Embryonic facial prominence (tissue), 1 donor: ENCODE measurements around the gene TRDMT1.

ENCODE experiments used
- DNase-seq: peaks from one replicate; pipeline ENCODE4 v3.0.0-alpha.2; 2016; ENCODE audit errors: extremely low spot score

The TRDMT1 gene

DNA sequence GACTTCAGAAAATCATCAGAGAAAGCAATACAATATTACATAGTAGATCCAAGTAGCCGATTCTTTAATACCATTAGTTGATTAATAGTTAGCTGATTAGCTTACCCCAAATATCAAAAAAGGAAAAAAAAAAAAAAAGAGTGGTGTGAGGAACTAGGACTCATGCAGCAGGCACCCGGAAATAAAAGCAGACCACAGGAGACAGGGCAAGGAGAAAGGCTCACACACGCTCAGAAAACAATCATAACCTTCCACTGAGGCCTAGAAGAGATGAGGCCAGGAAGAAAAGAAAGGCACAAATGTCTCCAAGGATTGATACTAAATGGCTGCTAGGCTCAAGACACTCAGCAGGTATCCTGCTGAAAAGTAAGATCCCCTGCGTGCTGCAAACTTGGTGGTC is 25.9 kb downstream of the TRDMT1 start:
- no peak for DNase-seq

DNA sequence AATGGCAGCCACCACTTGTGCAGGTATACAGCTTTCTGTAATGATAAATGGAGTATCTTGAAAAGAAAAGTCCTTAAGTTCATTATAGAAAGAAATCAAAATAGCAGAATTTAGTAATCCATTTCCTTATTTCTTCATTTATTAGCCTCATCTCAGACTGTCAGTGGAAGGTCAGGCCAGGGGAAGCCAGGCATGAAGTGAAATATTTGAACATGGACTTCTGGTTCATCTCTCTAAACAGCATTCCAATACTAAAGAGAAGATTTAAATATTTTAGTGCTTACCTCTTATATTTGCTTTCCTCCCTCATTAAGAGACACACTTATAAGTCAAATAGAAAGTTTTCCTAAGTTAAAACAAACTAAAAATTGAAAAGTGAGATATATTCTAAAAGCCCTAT is 26.8 kb downstream of the TRDMT1 start:
- DNase-seq = no peak

DNA sequence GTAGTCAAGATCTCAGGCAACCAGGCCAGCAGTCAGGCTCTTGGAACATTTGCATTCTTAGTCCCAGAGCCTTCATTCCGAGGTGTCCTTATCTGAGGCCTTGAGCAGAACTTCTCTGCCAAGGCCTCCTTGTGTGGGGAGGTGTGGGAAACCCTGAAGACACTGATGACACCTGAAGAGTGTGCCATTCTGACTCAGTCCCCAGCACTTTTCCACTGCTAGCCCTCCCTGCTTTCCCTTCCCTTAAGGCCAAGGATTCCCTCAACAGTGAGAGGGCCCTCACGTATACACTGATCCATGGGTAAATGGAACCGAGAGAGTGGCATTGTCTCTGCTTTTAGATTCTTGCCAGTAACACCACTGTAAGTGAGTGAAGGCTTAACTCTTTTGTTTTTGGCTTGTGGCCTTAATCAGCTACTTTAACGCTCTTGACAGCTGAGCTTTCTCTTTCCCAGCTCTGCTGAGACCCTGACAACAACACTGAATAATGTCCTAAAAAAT is 30.3 kb downstream of the TRDMT1 start:
- DNase-seq = no peak

DNA sequence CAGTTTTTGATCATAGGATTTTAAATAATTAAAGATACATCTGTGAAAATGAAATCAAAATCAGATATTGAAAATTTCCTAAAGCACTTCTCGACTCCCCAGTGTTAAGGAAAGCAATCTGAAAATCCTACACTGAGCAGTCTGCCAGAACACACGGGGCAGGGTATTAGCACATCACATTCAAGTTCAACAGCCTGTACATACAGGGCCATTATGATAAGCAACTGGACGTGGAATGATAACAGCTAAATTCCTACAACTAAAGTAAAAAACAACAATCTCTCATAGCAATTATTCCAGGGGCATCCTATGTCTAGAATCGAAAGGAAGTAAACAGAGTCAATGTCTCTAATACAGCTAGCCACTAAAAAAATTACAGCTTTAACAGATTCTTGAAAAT is 31.7 kb downstream of the TRDMT1 start:
- DNase-seq = no peak

DNA sequence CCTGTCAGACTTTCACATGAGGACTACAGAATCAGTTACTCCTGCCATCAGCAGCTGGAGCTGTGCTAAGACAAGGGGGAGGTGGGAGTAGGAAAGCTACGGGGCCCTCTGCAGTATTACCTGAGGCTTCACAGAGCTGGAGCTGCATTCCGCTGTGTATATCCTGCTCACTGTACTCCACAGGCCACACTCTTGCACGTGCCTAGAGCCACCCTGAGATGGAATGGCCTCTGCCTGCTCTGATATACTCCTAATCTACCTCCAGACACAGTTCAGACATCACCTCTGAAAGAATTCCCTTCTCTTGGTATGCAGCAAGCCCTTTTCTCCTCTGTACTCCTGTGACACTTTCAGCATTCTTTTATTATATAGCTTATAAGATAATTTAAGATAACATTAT is 34.8 kb downstream of the TRDMT1 start:
- DNase-seq = no peak

DNA sequence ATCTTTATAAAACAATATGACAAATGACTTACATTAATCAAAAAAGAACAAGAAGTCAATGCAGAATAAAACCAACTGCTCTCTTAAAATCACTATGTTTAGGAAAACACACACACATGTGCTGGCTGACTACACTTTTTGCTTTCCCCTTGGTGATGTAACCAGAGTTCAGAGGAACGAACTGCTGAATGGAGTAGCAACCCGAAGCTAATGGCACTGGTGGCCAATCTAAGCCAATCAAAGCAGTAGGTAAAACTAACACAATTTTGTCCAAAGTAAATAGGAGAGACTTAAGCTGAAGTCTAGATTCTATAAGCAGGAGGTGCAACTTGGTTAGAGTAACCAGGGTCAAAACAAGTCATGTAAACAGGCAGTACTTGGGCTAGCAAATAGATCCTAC is 38.6 kb downstream of the TRDMT1 start:
- DNase-seq = no peak

DNA sequence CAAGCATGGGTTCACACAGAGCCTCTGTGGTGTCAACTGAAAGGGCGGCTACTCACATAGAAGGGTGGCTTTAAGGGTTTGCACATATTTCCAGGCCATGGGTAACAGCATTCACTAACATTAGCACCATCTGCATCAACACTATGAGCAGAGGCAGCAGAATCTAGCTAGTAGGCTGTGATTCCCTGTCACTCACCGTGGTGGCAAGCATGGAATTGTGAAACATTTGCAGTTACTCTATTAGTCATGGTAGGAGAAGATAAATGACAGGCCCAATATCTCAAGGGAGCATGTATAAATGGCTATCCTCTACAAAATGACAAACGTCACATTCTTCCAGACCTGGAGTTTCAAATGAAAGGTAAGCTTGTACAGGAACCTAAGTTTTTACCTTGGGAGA is 39.7 kb downstream of the TRDMT1 start:
- DNase-seq = no peak

DNA sequence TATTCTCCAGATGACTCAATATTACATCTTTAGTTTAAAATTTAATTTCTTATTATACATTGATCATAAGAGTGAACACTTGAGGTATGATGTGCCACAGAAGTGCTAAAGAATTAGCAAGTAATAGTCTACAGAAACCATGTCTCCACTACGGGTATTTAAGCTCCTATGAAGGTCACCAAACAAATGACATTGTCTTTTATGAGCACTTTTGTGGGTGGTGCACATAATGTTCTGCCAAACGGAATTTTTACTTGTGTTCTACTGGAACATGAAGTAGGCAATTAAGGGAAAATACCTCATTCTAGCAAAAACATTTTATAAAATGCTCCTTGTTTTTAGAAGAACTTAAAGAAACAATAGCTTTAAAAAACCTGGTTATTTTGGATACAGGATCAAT is 44.4 kb downstream of the TRDMT1 start:
- DNase-seq = no peak

DNA sequence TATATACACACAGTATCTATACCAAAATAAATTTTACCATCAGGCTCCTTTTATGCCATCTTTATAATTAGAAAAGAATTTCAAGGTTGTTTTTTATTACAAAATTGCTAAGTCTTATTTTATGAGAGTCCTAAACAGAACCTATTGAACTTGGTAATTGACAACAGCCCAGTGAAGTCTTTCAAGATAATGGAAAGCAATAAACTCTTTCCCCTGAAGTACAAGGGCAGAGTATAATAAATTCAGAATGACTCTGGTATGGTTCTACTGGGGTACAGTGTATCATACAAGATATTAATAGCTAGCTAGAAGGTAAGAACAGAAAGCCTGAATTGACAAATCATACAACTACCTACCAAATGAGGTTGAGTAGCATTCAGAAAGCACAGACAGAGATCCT is 45.6 kb downstream of the TRDMT1 start:
- DNase-seq = no peak

DNA sequence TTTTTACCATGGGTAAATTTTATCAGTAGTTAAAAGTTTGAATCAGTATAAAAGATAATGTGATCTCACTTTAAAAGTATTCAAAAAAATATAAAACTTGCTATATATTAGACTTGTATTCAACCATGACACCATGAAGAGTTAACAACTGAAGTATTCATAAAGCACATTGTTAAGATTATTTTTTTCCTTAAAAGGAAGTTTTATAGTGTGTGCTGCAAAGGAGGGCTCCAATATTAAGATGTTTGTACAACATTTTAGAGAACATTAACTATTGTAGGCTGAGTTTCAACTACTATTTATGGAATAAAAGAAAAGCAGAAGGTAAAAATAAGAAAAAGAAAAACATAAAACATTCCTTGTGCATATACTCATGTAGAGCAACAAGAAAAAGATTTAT is 47.4 kb downstream of the TRDMT1 start:
- DNase-seq = no peak

DNA sequence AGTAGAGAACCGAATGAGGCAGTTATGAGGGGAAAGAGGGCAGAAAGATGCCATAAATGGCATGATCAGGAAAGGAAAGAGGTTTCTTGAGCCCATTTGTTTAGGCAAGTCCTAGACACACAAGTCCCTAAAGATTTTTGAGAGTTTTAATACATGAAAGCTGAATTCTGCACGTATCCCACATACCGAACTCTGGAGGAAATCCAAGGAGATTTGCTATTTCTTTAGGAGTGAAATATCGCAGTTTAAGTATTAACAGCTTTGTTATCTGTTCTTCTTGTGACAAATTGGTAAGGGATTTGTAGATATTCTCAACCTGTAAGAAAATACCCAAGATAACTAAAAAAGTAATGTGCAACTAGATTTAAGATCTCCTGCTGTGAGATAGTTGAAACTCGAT is 48.2 kb downstream of the TRDMT1 start:
- no peak for DNase-seq

DNA sequence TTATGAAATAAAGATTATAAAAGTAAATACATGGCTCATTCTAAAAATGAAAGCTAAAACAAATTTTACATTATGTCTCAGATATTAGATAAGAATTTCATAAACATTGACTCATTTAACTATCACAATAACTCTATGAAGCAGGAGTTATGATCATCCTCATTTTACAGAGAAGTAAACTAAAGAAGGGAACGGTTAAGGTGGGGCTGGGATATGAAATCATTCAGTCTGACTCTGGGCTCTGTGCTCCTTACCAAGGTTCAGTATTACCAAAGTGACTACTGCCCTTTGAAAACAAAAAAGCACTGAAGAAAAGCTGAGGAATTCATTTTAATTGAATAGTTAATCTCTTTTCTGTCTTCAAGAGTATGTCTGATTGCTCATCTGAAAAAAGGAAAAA is 49.8 kb downstream of the TRDMT1 start:
- no peak for DNase-seq

DNA sequence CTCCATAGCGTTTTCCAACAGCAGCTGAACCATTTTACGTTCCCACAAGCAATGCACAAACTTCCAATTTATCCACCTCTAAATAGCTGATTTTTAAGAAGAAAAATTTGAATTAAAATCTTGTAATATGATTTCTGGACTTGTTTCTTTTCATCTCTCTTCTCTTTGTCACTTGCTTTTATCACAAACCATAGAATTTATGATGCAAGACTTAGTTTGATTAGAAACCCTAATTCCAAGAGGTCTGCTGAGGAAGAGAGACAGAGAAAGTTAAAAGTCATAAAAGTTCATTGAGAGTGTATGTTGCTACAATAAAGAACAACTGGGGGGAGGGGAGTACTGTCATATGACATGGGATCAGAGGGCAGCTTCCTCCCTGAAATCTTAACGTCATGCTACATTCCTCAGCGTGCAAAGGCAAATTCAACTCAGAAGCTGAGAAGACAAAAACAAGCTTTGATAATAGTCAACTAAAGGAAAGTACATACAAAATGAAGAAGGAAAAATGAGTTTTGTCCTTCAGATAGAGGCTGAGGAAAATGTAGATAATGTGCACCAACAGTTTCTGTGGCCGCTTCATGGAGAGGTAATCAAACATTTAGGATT is 53.5 kb downstream of the TRDMT1 start:
- no peak for DNase-seq

DNA sequence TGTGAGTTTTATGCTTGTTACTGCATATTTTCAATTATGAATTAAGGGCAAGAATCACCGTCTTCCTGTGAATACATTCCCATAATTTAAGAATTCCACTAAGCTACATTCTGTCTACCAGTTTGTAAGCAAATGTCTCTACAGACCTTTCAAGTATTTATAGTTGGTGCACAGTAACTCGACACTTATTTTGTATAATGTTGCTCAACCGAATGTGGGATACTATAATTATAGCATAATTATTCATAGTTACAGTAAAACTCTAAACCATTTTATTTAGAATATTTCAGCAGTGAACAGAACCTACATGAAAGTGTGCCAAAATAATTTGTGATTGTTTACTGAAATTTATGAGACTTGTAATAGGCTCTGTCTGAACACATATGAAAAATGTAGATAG is 54.6 kb downstream of the TRDMT1 start:
- no peak for DNase-seq

DNA sequence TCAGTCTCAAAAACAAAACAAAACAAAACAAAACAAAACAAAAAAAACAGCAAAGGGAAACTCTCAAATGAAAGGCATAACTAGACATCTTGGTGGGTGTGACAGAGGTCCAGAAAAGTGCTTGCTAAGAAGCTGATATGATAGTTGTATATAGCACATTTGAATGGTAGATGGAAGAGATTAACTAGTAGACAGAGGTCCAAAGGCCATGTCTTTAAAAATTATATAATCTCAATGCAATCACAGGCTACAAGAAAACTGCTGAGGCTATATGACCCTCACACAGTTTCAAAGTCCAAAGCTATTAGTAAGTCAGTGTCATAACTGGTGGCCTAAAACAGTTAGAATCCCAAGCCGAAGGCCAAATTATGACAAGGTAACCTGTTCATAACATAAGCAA is 56.2 kb downstream of the TRDMT1 start:
- DNase-seq = no peak

DNA sequence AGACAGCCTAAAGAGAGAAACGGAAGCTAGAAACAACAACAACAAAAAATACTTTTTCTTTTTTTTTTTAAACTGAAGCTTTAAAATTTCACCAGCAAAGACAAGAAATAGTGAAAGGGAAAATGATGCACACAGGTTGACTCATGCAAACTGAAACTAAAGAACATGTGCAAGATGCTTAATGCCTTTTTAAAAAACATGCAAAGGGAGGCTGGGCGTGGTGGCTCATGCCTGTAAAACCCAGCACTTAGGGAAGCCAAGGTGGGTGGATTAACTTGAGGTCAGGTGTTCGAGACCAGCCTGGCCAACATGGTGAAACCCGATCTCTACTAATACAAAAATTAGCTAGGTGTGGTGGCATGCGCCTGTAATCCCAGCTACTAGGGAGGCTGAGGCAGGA is 56.7 kb downstream of the TRDMT1 start:
- DNase-seq = no peak

DNA sequence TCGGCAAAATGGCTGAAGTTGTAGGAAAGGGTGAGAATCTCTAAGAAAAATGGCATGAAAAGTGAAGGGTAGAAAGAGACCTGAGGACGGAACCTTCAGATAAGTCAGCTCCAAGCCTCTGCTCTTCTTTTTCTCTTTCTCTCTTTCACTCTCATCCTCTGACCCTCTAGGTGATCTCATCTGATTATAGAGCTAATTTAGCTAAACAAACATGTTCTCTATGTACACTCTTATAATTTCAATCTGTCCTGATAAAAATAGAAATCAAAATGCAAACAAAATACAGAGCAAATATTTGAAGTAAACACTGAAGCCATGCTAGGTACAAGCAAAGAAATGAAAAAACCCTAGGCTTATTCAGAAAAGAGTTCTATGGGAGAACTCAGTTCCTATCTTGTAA is 57.4 kb downstream of the TRDMT1 start:
- no peak for DNase-seq

DNA sequence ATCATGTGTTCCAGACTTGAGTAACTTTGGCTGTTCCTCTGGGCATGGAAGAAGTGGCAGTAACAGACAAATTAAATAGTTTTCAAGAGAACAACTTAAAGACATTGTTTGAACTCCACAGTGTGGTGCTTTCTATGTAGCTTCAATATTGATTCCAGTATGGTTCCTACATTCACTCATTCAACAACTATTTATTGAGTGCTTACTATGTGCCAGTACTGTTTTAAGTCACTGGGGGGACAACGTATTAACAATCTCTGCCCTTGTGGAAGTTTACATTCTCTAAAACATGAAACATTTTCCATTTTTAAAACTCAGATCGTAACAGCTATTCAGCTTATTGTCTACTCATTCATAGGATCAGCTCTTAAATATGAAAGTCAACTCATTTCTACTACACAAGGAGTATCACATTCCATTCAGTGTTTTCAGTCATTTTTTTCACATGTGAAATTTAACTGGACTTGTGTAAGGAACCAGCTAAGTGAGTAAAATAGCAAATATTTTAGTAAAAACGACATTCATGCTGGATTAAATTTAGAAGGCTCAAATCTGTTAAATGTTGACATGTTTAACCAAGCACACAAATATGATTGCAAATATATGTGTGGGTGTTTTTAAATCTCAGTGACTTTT is 58.3 kb downstream of the TRDMT1 start:
- DNase-seq = no peak

DNA sequence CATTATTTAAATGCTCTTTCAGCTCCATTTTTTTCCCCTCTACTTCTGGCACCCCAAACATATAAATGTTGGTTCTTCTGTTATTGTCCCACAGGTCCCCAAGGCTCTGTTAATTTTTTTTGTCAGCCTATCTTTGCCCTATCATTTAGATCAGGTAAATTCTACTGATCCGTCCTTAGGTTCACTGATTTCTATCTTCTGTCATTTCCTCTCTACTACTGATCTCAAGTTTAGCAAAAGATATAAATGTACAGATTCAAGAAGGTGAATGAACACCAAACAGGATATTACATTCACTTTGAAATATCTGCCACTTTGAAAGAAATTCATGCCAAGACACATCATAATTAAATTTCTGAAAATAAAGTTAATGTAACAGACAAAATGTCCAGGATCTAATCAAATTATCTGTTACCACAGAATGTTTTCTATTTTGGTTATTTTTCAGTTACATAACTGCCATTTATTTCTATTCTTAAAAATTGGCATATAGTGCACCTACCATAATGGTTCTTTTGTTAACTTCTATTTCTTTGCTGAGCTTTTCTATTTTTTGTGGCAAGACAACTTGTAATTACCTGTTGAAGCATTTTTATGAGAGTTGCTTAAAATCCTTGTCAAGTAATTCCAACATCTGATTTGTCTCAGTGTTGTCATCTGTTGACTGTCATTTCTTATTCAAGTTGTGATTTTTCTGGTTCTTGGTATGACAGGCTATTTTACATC is 59.8 kb downstream of the TRDMT1 start:
- no peak for DNase-seq

DNA sequence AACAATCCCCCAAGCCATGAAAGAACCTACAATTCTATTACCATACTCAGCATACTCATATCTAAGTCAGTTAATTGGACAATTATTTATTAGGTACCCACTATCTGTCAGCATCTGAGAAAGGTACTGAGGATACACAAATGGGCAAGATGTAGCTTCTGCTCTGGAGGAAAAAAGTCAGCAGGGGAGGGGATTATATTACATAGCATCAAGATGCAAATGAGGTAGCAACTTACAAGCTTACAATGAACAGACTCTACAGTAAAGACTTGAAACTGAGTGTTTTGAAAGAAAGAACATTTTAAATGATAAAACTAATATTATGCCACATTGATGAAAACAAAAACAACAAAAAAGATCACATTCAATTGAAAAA is 61.1 kb downstream of the TRDMT1 start:
- DNase-seq = no peak

DNA sequence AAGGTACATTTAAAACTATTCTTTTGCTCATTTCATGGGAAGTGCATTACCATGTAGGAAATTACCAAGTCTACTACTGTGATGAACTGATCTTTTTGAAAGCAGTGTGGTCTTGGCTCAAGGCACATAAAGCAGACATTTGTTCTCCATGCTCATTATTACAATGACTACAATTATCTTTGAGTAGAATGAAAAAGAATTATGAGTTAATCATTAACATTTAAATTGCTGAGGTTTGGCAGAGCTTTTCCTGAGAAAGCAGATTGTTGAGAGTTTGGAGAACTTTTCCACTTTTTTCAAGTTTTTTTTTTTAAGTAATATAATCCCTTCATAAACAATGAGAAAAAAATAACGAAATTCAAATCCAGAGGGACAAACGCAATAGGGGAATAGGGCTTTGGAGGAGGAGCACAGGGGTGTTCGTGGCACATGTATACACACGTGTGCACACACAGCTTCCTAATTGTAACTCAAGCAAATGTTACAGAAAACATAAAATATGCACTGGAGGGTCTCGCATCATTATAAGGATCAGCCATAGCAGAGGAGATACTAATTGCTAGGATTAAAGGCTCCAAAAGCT is 62.9 kb downstream of the TRDMT1 start:
- no peak for DNase-seq

DNA sequence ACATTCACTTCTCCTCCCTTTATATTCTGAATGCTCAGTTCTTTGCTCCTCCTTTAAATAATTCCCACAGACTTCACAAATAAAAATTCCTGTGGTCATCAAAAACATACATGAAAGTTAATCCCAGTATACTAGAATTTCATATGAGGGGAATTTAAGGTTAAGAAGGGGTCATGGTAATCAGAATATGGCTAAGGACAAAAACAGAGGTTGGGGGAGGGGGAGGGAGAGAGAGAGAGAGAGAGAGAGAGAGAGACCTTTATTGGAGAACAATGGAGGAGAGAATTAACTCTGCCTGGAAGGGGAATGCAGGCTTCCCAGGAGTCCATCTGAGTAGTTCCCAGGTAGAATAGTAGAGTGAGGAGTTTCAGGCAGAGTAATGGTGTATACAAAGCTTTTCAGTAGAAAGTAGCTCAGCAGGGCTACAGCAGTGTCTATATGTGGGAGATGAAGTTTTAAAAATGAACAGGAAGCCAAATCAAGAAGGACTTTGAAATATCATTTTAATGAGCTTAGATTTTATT is 66.7 kb downstream of the TRDMT1 start:
- DNase-seq = no peak

DNA sequence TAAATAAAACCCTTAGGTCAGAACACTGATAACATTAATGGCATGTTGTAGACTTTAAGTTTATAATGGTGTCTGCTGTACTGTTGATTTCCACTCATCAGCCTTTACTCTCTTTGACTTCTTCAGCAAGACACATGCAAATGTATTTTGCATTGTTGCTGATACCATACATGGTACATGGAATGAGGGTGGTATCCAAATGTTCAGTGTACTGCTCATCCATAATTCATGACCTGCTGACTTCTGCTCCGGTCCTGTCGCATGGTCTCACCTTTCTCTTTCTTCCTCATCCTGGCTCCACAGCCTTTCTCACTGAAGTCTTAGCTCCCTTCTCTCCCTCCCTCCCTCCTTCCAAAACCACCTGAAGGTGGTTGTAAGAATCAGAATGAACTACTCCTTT is 67.2 kb downstream of the TRDMT1 start:
- no peak for DNase-seq
